Measurements from ENCODE around the gene ENTPD5.

DNA sequence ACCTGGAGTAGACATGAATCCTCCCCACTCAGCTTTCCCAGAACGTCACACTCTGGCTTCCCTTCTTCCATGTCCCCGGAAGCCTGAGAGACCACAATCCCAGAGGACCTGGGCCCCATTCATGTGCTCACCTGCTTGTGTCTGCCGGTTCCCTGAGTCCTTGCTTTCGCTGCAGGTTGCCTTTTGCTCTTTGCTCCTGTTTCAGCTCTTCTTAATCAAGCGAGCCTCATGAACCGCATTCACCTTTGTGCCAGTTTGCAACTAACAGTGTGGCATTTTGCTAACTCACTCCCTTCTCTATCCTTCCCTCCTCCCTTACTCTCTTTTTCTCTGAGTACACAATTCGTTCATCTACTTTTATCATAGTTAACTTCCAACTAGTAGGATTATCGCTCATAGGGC, 23.1 kb downstream of the ENTPD5 start:
- TF ChIP-seq, protein P1, sequence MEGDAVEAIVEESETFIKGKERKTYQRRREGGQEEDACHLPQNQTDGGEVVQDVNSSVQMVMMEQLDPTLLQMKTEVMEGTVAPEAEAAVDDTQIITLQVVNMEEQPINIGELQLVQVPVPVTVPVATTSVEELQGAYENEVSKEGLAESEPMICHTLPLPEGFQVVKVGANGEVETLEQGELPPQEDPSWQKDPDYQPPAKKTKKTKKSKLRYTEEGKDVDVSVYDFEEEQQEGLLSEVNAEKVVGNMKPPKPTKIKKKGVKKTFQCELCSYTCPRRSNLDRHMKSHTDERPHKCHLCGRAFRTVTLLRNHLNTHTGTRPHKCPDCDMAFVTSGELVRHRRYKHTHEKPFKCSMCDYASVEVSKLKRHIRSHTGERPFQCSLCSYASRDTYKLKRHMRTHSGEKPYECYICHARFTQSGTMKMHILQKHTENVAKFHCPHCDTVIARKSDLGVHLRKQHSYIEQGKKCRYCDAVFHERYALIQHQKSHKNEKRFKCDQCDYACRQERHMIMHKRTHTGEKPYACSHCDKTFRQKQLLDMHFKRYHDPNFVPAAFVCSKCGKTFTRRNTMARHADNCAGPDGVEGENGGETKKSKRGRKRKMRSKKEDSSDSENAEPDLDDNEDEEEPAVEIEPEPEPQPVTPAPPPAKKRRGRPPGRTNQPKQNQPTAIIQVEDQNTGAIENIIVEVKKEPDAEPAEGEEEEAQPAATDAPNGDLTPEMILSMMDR (IDR thresholded peaks at IDR 0.05) = no peak
- peak; percentile 30 for TF ChIP-seq POLR2A (IDR thresholded peaks at IDR 0.05)

Data from right lobe of liver (tissue), 4 donors.